GM23338 (cell line): Measurements from ENCODE around the gene MAP3K10. TPM values are rescaled to one million over a fixed set of nuclear protein-coding genes. Genes with fewer than 3 reads are reported as not detected.

Experiments used
- ATAC-seq: fragments of 200-7000 bp; cut with Tn5 transposase; 3 replicates; pipeline ENCODE4 v1.9.1; 2020
- DNase-seq: peaks from one replicate; pipeline ENCODE4 v3.0.0-alpha.2; 2015; ENCODE audit warnings: low spot score
- H2AFZ ChIP-seq: fragments of 200-600 bp; sonication (generic); 2 replicates; pipeline ENCODE4 v1.8.0; 2016; ENCODE audit warnings: antibody characterized with exemption, mild to moderate bottlenecking, moderate library complexity
- H3F3A ChIP-seq: fragments of 200-600 bp; sonication (generic); replicated peaks from 2 replicates; pipeline ENCODE4 v1.8.0; 2017; ENCODE audit warnings: antibody characterized with exemption, mixed run types, low read depth
- H3K27ac ChIP-seq: fragments of 200-600 bp; sonication (generic); 2 replicates; pipeline ENCODE4 v1.6.1; 2016; ENCODE audit warnings: low read depth
- H3K27me3 ChIP-seq: fragments of 200-600 bp; sonication (generic); 2 replicates; pipeline ENCODE4 v1.8.0; 2016; ENCODE audit warnings: mild to moderate bottlenecking, mixed run types, moderate library complexity; ENCODE audit not compliant: insufficient read depth
- H3K36me3 ChIP-seq: fragments of 200-600 bp; sonication (generic); 2 replicates; pipeline ENCODE4 v1.8.0; 2016; ENCODE audit warnings: mild to moderate bottlenecking; ENCODE audit not compliant: insufficient read depth
- H3K4me1 ChIP-seq: fragments of 200-600 bp; sonication (generic); 2 replicates; pipeline ENCODE4 v1.8.0; 2016; ENCODE audit warnings: mild to moderate bottlenecking, moderate library complexity; ENCODE audit not compliant: insufficient read depth
- H3K4me2 ChIP-seq: fragments of 200-600 bp; sonication (generic); 2 replicates; pipeline ENCODE4 v1.7.1; 2017; ENCODE audit warnings: mixed run types
- H3K4me3 ChIP-seq: fragments of 200-600 bp; sonication (generic); 2 replicates; pipeline ENCODE4 v1.6.1; 2016; ENCODE audit warnings: mixed run types
- H3K79me2 ChIP-seq: fragments of 200-600 bp; sonication (generic); replicated peaks from 2 replicates; pipeline ENCODE4 v1.8.0; 2017; ENCODE audit warnings: mild to moderate bottlenecking; ENCODE audit not compliant: insufficient read depth
- H3K9me2 ChIP-seq: fragments of 200-600 bp; sonication (generic); 2 replicates; pipeline ENCODE4 v1.8.0; 2017; ENCODE audit not compliant: insufficient read depth
- H4K20me1 ChIP-seq: fragments of 200-600 bp; sonication (generic); replicated peaks from 2 replicates; pipeline ENCODE4 v1.8.0; 2017; ENCODE audit warnings: mild to moderate bottlenecking; ENCODE audit not compliant: insufficient read depth
- H3K27ac Mint-ChIP-seq: 2 replicates; pipeline ENCODE4 v1.8.0; 2020; ENCODE audit warnings: inconsistent platforms, mild to moderate bottlenecking, moderate library complexity, mixed read lengths
- H3K27me3 Mint-ChIP-seq: 3 replicates; pipeline ENCODE4 v1.8.0; 2022; ENCODE audit warnings: low read depth, mild to moderate bottlenecking, moderate library complexity, mixed read lengths, inconsistent platforms; ENCODE audit not compliant: insufficient read depth, poor library complexity
- H3K36me3 Mint-ChIP-seq: 3 replicates; pipeline ENCODE4 v1.8.0; 2021; ENCODE audit warnings: low read depth, mild to moderate bottlenecking, inconsistent platforms, moderate library complexity, mixed read lengths
- H3K4me1 Mint-ChIP-seq: 3 replicates; pipeline ENCODE4 v1.8.0; 2020; ENCODE audit warnings: mild to moderate bottlenecking, inconsistent platforms, mixed read lengths
- H3K4me3 Mint-ChIP-seq: 3 replicates; pipeline ENCODE4 v1.8.0; 2021; ENCODE audit warnings: moderate library complexity, mild to moderate bottlenecking, inconsistent platforms, mixed read lengths
- H3K9me3 Mint-ChIP-seq: 3 replicates; pipeline ENCODE4 v1.8.0; 2020; ENCODE audit warnings: moderate library complexity, mild to moderate bottlenecking, inconsistent platforms, mixed read lengths
- CREB1 ChIP-seq: fragments of 250-450 bp; sonication (Bioruptor Pico); IDR thresholded peaks from 2 replicates; pipeline ENCODE4 v1.5.0; 2020; ENCODE audit warnings: low read depth, mild to moderate bottlenecking, moderate library complexity
- CTCF ChIP-seq, 2 experiments: fragments of 200-600 bp in 1 of 2; sonication (generic) in 1 of 2; conservative IDR thresholded peaks; 2 replicates each; pipeline versions ENCODE4 v1.5.1 to v1.6.1; 2016 to 2017; ENCODE audit warnings: antibody characterized with exemption in 2 of 2, low read depth in 2 of 2, mild to moderate bottlenecking in 2 of 2, moderate library complexity in 1 of 2
- EZH2 ChIP-seq: fragments of 200-600 bp; sonication (generic); IDR thresholded peaks from one replicate; pipeline ENCODE4 v1.8.0; 2017; ENCODE audit warnings: antibody characterized with exemption, mild to moderate bottlenecking, low read depth; ENCODE audit not compliant: unreplicated experiment
- EZH2phosphoT487 ChIP-seq: fragments of 200-600 bp; sonication (generic); IDR thresholded peaks from one replicate; pipeline ENCODE4 v1.8.1; 2018; ENCODE audit warnings: antibody characterized with exemption; ENCODE audit not compliant: unreplicated experiment
- JUNB ChIP-seq: IDR thresholded peaks from one replicate; pipeline ENCODE4 v1.6.1; 2016; ENCODE audit warnings: antibody characterized with exemption; ENCODE audit not compliant: unreplicated experiment
- NANOG ChIP-seq: IDR thresholded peaks from 2 replicates; pipeline ENCODE4 v1.6.1; 2016; ENCODE audit warnings: antibody characterized with exemption, borderline replicate concordance
- STAT1 ChIP-seq: IDR thresholded peaks from one replicate; pipeline ENCODE4 v1.6.1; 2016; ENCODE audit warnings: antibody characterized with exemption; ENCODE audit not compliant: unreplicated experiment
- ZNF114 ChIP-seq: fragments of 250-450 bp; sonication (Bioruptor Pico); IDR thresholded peaks from 2 replicates; pipeline ENCODE4 v1.5.0; 2020; ENCODE audit warnings: mild to moderate bottlenecking, moderate library complexity
- ZNF331 ChIP-seq: fragments of 250-450 bp; sonication (Bioruptor Pico); IDR thresholded peaks from 2 replicates; pipeline ENCODE4 v1.5.0; 2020; ENCODE audit warnings: low read depth, mild to moderate bottlenecking, moderate library complexity
- polyA plus RNA-seq: library from polyadenylated mRNA; unstranded; fragments of >200 nt; fragmentation: Nextera tagmentation; extraction: Ambion mirVana; gene quantifications from 2 replicates; pipeline ENCODE4 v1.2.1, GENCODE V29; 2016
- total RNA-seq: library from RNA; depleted of rRNA; stranded (reverse); fragments of >200 nt; shearing (Covaris generic); gene quantifications from 2 replicates; pipeline ENCODE4 v1.2.3, GENCODE V29; 2014
- TF ChIP-seq, protein P1 (sequence below): IDR thresholded peaks from one replicate; pipeline ENCODE4 v1.6.1; 2018; ENCODE audit warnings: antibody characterized with exemption; ENCODE audit not compliant: unreplicated experiment
- TF ChIP-seq, protein P2 (sequence below): IDR thresholded peaks from 2 replicates; pipeline ENCODE4 v1.6.1; 2016; ENCODE audit warnings: antibody characterized with exemption

The MAP3K10 gene
- total and polyA plus RNA-seq, 2 experiments from 2014 or later: 5.9 to 13.7 TPM

DNA sequence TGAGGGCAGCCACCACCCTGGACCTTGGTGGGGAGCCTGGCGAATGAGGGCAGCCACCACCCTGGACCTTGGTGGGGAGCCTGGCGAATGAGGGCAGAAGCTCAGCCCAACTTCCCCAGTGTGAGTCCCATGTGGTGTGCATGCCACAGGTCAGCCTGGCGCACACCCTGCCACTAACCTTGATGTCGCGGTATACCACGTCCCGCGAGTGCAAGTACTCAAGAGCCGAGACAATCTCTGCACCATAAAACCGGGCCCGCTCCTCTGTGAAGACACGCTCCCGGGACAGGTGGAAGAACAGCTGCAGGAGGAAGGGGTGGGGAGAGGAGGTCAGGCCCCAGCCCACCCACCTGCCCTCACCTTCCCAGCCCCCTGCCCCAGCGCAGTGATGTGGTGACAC is 46.6 kb downstream of the MAP3K10 start:
- Histone ChIP-seq H3K4me1 (no peaks in the 10 kb centered on the region; the same call in 1 of the 2 replicates), H3K9me2 (no peaks in the 10 kb centered on the region), H3F3A (no peaks in the 10 kb centered on the region), H3K36me3 (no peaks in the 10 kb centered on the region; the same call in 1 of the 2 replicates), H3K4me3 (no peak overlapping the region), H3K27me3 (no peaks in the 10 kb centered on the region), H3K79me2 (no peaks in the 10 kb centered on the region), H2AFZ (no peak overlapping the region), H3K4me2 (no peak overlapping the region), H3K27ac (no peak overlapping the region), H4K20me1 (no peaks in the 10 kb centered on the region; the same call in 1 of the 2 replicates)
- Mint-ChIP-seq H3K36me3 (peaks cover 27% of the 10 kb centered on the region), H3K4me1 (no peaks in the 10 kb centered on the region), H3K27ac (no peak overlapping the region), H3K4me3 (no peak overlapping the region), H3K27me3 (peaks cover 10% of the 10 kb centered on the region), H3K9me3 (no peaks in the 10 kb centered on the region)
- DNase-seq: no peak
- TF ChIP-seq CREB1: no peak
- no peak for TF ChIP-seq EZH2phosphoT487
- no peak for TF ChIP-seq EZH2
- no peak for TF ChIP-seq CTCF (conservative IDR thresholded peaks at IDR 0.05; ENCODE audit: low read depth in 2 of 2)
- TF ChIP-seq, protein P1, sequence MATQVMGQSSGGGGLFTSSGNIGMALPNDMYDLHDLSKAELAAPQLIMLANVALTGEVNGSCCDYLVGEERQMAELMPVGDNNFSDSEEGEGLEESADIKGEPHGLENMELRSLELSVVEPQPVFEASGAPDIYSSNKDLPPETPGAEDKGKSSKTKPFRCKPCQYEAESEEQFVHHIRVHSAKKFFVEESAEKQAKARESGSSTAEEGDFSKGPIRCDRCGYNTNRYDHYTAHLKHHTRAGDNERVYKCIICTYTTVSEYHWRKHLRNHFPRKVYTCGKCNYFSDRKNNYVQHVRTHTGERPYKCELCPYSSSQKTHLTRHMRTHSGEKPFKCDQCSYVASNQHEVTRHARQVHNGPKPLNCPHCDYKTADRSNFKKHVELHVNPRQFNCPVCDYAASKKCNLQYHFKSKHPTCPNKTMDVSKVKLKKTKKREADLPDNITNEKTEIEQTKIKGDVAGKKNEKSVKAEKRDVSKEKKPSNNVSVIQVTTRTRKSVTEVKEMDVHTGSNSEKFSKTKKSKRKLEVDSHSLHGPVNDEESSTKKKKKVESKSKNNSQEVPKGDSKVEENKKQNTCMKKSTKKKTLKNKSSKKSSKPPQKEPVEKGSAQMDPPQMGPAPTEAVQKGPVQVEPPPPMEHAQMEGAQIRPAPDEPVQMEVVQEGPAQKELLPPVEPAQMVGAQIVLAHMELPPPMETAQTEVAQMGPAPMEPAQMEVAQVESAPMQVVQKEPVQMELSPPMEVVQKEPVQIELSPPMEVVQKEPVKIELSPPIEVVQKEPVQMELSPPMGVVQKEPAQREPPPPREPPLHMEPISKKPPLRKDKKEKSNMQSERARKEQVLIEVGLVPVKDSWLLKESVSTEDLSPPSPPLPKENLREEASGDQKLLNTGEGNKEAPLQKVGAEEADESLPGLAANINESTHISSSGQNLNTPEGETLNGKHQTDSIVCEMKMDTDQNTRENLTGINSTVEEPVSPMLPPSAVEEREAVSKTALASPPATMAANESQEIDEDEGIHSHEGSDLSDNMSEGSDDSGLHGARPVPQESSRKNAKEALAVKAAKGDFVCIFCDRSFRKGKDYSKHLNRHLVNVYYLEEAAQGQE: no peak
- TF ChIP-seq NANOG: no peak
- TF ChIP-seq STAT1: no peak
- TF ChIP-seq JUNB: no peak
- TF ChIP-seq, protein P2, sequence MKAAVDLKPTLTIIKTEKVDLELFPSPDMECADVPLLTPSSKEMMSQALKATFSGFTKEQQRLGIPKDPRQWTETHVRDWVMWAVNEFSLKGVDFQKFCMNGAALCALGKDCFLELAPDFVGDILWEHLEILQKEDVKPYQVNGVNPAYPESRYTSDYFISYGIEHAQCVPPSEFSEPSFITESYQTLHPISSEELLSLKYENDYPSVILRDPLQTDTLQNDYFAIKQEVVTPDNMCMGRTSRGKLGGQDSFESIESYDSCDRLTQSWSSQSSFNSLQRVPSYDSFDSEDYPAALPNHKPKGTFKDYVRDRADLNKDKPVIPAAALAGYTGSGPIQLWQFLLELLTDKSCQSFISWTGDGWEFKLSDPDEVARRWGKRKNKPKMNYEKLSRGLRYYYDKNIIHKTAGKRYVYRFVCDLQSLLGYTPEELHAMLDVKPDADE: no peak
- no peak for ATAC-seq

GRCh38 chr19:40238775-40239174 is 47.5 kb downstream of the MAP3K10 start:
- Mint-ChIP-seq H3K9me3 (no peaks in the 10 kb centered on the region), H3K36me3 (peaks cover 27% of the 10 kb centered on the region), H3K27me3 (peaks cover 8% of the 10 kb centered on the region), H3K4me1 (no peaks in the 10 kb centered on the region), H3K27ac (no peak overlapping the region), H3K4me3 (no peak overlapping the region)
- TF ChIP-seq EZH2phosphoT487 (no peak), EZH2 (no peak), ZNF114 (CRISPR knock-in tag) (no peak), CREB1 (no peak), NANOG (no peak), STAT1 (no peak), CTCF (conservative IDR thresholded peaks at IDR 0.05; ENCODE audit: low read depth in 2 of 2) (no peak), ZNF331 (no peak)
- ATAC-seq: no peak
- no peaks in the 10 kb centered on the region; the same call in 1 of the 2 replicates for H3K36me3 ChIP-seq
- no peak overlapping the region for H3K4me2 ChIP-seq
- no peak overlapping the region for H3K27ac ChIP-seq
- no peak overlapping the region for H2AFZ ChIP-seq
- H3K4me3 ChIP-seq: no peak overlapping the region
- no peaks in the 10 kb centered on the region for H3K79me2 ChIP-seq
- H3K4me1 ChIP-seq: no peaks in the 10 kb centered on the region
- no peaks in the 10 kb centered on the region for H3K9me2 ChIP-seq
- no peaks in the 10 kb centered on the region for H3F3A ChIP-seq
- DNase-seq: no peak
- no peaks in the 10 kb centered on the region for H3K27me3 ChIP-seq
- H4K20me1 ChIP-seq: no peaks in the 10 kb centered on the region; the same call in 1 of the 2 replicates
